K562 (cell line): Measurements from ENCODE around the gene KCTD13. TPM values are rescaled to one million over a fixed set of nuclear protein-coding genes. Genes with fewer than 3 reads are reported as not detected.

Source experiments
- CBFB ChIP-seq: sonication (generic); formaldehyde crosslinking; IDR thresholded peaks from 2 replicates; pipeline ENCODE4 v1.4.0; 2020; ENCODE audit warnings: mild to moderate bottlenecking, missing genetic modification reagents
- HNRNPK ChIP-seq: fragments of 200-400 bp; formaldehyde crosslinking; IDR thresholded peaks from one replicate; pipeline ENCODE4 v1.6.1; 2018; ENCODE audit warnings: mild to moderate bottlenecking, low read depth, low read length; ENCODE audit not compliant: poor library complexity, severe bottlenecking
- MYC ChIP-seq, 2 experiments: fragments of 250-450 bp in 1 of 2; sonication (Bioruptor Pico) in 1 of 2; IDR thresholded peaks; 2 replicates each; pipeline versions ENCODE4 v1.5.1 to v1.6.1; 2012 to 2021; ENCODE audit warnings: low read depth in 2 of 2, borderline replicate concordance in 1 of 2, improper control_type of control experiment in 1 of 2, low read length in 1 of 2, mild to moderate bottlenecking in 1 of 2, moderate library complexity in 1 of 2
- POLR2A ChIP-seq: fragments of 450-650 bp; conservative IDR thresholded peaks from 2 replicates; pipeline ENCODE4 v1.6.1; 2016
- RCOR1 ChIP-seq, 2 experiments: IDR thresholded peaks; 2 replicates each; pipeline ENCODE4 v1.6.1; 2012; ENCODE audit warnings: low read depth in 2 of 2, low read length in 2 of 2, borderline replicate concordance in 1 of 2, improper control_type of control experiment in 1 of 2
- SMAD2 ChIP-seq: fragments of 150-350 bp; IDR thresholded peaks from 2 replicates; pipeline ENCODE4 v1.6.1; 2014; ENCODE audit warnings: low read depth, mild to moderate bottlenecking, low read length
- SMARCC2 ChIP-seq: fragments of 450-650 bp; IDR thresholded peaks from 2 replicates; pipeline ENCODE4 v1.6.1; 2017; ENCODE audit warnings: antibody characterized with exemption, moderate library complexity, mild to moderate bottlenecking, low read depth
- YY1 ChIP-seq, 3 experiments: IDR thresholded peaks; 2 replicates each; pipeline ENCODE4 v1.6.1; 2011; ENCODE audit warnings: low read length in 2 of 3, mild to moderate bottlenecking in 2 of 3, moderate library complexity in 2 of 3, borderline replicate concordance in 1 of 3, control low read depth in 1 of 3, low read depth in 1 of 3; ENCODE audit not compliant: insufficient read depth in 3 of 3, insufficient replicate concordance in 2 of 3, control insufficient read depth in 1 of 3, insufficient read length in 1 of 3; ENCODE audit errors: extremely low read depth in 1 of 3
- ZKSCAN1 ChIP-seq: fragments of 150-350 bp; IDR thresholded peaks from 2 replicates; pipeline ENCODE4 v1.6.1; 2016; ENCODE audit warnings: low read depth, low read length
- ZNF253 ChIP-seq: fragments of 250-450 bp; sonication (Bioruptor Pico); conservative IDR thresholded peaks from 2 replicates; pipeline ENCODE4 v1.6.1; 2021; ENCODE audit warnings: mild to moderate bottlenecking
- ZNF518B ChIP-seq: fragments of 250-450 bp; sonication (Bioruptor Pico); IDR thresholded peaks from 2 replicates; pipeline ENCODE4 v1.5.0; 2021; ENCODE audit warnings: mild to moderate bottlenecking, moderate library complexity
- ZNF668 ChIP-seq: fragments of 250-450 bp; sonication (Bioruptor Pico); IDR thresholded peaks from 2 replicates; pipeline ENCODE4 v1.8.0; 2022; ENCODE audit warnings: mild to moderate bottlenecking, inconsistent platforms
- ZNF699 ChIP-seq: fragments of 250-450 bp; sonication (Bioruptor Pico); IDR thresholded peaks from 2 replicates; pipeline ENCODE4 v1.8.0; 2021; ENCODE audit warnings: mild to moderate bottlenecking, moderate library complexity; ENCODE audit not compliant: insufficient replicate concordance
- polyA plus RNA-seq, 8 experiments: library from polyadenylated mRNA; depleted of rRNA in 4 of 8; stranded (reverse) in 5 of 8; unstranded in 3 of 8; fragments of >200 nt; fragmentation: Nextera tagmentation in 2 of 8; fragmentation: Illumina TruSeq in 1 of 8; extraction: Ambion mirVana in 2 of 8; extraction: Trizol in 1 of 8; gene quantifications; 2 replicates each; pipeline versions ENCODE4 v1.2.1 to v1.2.3, GENCODE V29; 2011 to 2014; ENCODE audit warnings: inconsistent platforms in 1 of 8, missing spikeins in 1 of 8
- total RNA-seq, 7 experiments: library from RNA; depleted of rRNA in 6 of 7; stranded (reverse); fragments of >200 nt in 6 of 7; fragmentation: Illumina TruSeq in 2 of 7; extraction: Trizol in 2 of 7; gene quantifications; 2 replicates each; pipeline versions ENCODE4 v1.2.1 to v1.2.3, GENCODE V29; 2011 to 2021; ENCODE audit warnings: low replicate concordance in 1 of 7
- TF ChIP-seq, protein P1 (sequence below): fragments of 450-650 bp; formaldehyde crosslinking; IDR thresholded peaks from 2 replicates; pipeline ENCODE4 v1.4.0; 2022; ENCODE audit warnings: missing genetic modification characterization
- TF ChIP-seq, protein P2 (sequence below): fragments of 250-450 bp; sonication (Bioruptor Pico); IDR thresholded peaks from 2 replicates; pipeline ENCODE4 v1.8.0; 2021; ENCODE audit warnings: moderate library complexity, mild to moderate bottlenecking, inconsistent platforms
- TF ChIP-seq, protein P3 (sequence below), 2 experiments: fragments of 250-450 bp in 1 of 2; fragments of 450-650 bp in 1 of 2; sonication (Bioruptor Pico) in 1 of 2; IDR thresholded peaks; 2 replicates each; pipeline versions ENCODE4 v1.6.1 to v1.8.0; 2016 to 2021; ENCODE audit warnings: mild to moderate bottlenecking in 2 of 2, moderate library complexity in 2 of 2, missing compliant biosample characterization in 1 of 2, missing genetic modification characterization in 1 of 2

Gene KCTD13
- total and polyA plus RNA-seq, 9 of the 15 experiments (the other 6 are each of a cell fraction or from before 2014, with no cell fraction given): 1.0 to 20.6 (median 9.8) TPM

GRCh38 chr16:29973384-29974246 is 47.6 kb upstream of the KCTD13 start, which contains the start of gene TAOK2 (continued):
- no peak for TF ChIP-seq HNRNPK
- TF ChIP-seq MYC (IDR thresholded peaks at IDR 0.05; ENCODE audit: low read depth, low read length): peak; percentile 96
- peak; percentile 64; the same call in 1 of the 2 replicates for TF ChIP-seq MYC (CRISPR knock-in tag; IDR thresholded peaks at IDR 0.05; ENCODE audit: borderline replicate concordance, low read depth)
- TF ChIP-seq, protein P1, sequence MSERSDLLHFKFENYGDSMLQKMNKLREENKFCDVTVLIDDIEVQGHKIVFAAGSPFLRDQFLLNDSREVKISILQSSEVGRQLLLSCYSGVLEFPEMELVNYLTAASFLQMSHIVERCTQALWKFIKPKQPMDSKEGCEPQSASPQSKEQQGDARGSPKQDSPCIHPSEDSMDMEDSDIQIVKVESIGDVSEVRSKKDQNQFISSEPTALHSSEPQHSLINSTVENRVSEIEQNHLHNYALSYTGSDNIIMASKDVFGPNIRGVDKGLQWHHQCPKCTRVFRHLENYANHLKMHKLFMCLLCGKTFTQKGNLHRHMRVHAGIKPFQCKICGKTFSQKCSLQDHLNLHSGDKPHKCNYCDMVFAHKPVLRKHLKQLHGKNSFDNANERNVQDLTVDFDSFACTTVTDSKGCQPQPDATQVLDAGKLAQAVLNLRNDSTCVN: peak; percentile 85; the same call in 1 of the 2 replicates
- TF ChIP-seq ZNF668 (CRISPR knock-in tag): no peak
- peak; percentile 94 for TF ChIP-seq POLR2A
- TF ChIP-seq, protein P2, sequence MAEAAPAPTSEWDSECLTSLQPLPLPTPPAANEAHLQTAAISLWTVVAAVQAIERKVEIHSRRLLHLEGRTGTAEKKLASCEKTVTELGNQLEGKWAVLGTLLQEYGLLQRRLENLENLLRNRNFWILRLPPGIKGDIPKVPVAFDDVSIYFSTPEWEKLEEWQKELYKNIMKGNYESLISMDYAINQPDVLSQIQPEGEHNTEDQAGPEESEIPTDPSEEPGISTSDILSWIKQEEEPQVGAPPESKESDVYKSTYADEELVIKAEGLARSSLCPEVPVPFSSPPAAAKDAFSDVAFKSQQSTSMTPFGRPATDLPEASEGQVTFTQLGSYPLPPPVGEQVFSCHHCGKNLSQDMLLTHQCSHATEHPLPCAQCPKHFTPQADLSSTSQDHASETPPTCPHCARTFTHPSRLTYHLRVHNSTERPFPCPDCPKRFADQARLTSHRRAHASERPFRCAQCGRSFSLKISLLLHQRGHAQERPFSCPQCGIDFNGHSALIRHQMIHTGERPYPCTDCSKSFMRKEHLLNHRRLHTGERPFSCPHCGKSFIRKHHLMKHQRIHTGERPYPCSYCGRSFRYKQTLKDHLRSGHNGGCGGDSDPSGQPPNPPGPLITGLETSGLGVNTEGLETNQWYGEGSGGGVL: no peak
- no peak for TF ChIP-seq SMAD2
- no peak for TF ChIP-seq SMARCC2
- TF ChIP-seq, protein P3, sequence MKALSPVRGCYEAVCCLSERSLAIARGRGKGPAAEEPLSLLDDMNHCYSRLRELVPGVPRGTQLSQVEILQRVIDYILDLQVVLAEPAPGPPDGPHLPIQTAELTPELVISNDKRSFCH (CRISPR knock-in tag; IDR thresholded peaks at IDR 0.05): no peak
- TF ChIP-seq, protein P3 (tag; IDR thresholded peaks at IDR 0.05): no peak; the same call in 1 of the 2 replicates
- no peak for TF ChIP-seq ZNF699 (CRISPR knock-in tag)
- TF ChIP-seq ZNF518B: no peak
- no peak for TF ChIP-seq ZKSCAN1
- no peak for TF ChIP-seq CBFB
- no peak for TF ChIP-seq RCOR1 (IDR thresholded peaks at IDR 0.05; ENCODE audit: borderline replicate concordance in 1 of 2, low read depth in 2 of 2, low read length in 2 of 2)
- TF ChIP-seq ZNF253 (CRISPR knock-in tag): no peak
- TF ChIP-seq YY1 (IDR thresholded peaks at IDR 0.05; ENCODE audit: borderline replicate concordance in 1 of 3, control insufficient read depth in 1 of 3, extremely low read depth in 1 of 3, insufficient read depth in 3 of 3, insufficient read length in 1 of 3, insufficient replicate concordance in 2 of 3, low read depth in 1 of 3, low read length in 2 of 3): peak; percentile 64 to 95 (median 87)
